ENCODE results near the gene KRT31. TPM values are rescaled to one million over a fixed set of nuclear protein-coding genes. Genes with fewer than 3 reads are reported as not detected.

The KRT31 gene
- total and polyA plus RNA-seq, 2 of the 8 experiments (the other 6 are each of a cell fraction or from before 2014, with no cell fraction given): not detected

DNA sequence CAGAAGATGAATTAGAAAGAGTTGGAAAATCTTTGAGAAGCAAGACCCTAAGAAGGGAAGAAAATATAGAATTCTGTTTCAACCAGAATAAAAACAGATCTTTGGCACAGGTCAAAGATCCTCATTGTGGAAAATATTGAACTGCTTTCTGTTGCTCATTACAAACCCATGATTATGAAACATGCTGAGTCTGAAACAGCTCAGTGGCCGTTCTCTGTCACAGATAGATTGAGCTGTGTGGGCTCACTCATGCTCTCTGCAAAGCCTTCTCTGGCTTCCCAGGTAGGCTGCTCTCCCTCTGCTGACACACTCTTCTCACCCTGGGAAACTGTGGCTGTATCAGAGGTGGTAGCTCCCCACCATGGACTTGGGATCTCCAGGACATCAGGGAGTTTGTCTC, 46.8 kb upstream of the KRT31 start (continued):
- no peak for TF ChIP-seq RNF2 (IDR thresholded peaks at IDR 0.05; ENCODE audit: borderline replicate concordance, low read depth, low read length, missing control alignments, poor library complexity, severe bottlenecking)
